Esophagus squamous epithelium (tissue), 5 donors: ENCODE measurements around the gene QPRT. TPM values are rescaled to one million over a fixed set of nuclear protein-coding genes. Genes with fewer than 3 reads are reported as not detected.

ENCODE experiments used
- DNase-seq: peaks from one replicate; lab custom pipeline; 2025; lab: John Stamatoyannopoulos, UW
- H3K27ac ChIP-seq, 4 donors: fragments of 200-600 bp; sonication (generic); one replicate each; pipeline ENCODE4 v1.5.1; 2016 to 2019; ENCODE audit warnings: mild to moderate bottlenecking in 1 of 4
- H3K27me3 ChIP-seq, 4 donors: fragments of 200-600 bp; sonication (generic); 1 replicate in 3 of 4; 2 replicates in 1 of 4; pipeline versions ENCODE4 v1.5.1 to v1.6.0; 2017 to 2021; ENCODE audit warnings: antibody characterized with exemption in 1 of 4
- H3K36me3 ChIP-seq, 3 donors: fragments of 200-600 bp; sonication (generic); one replicate each; pipeline ENCODE4 v1.5.1; 2016 to 2019
- H3K4me1 ChIP-seq, 3 donors: fragments of 200-600 bp; sonication (generic); one replicate each; pipeline ENCODE4 v1.5.1; 2017 to 2019
- H3K4me3 ChIP-seq, 4 donors: fragments of 200-600 bp; sonication (generic); 1 replicate in 3 of 4; 2 replicates in 1 of 4; pipeline ENCODE4 v1.5.1; 2016 to 2019; ENCODE audit warnings: mild to moderate bottlenecking in 2 of 4, moderate library complexity in 1 of 4
- H3K9me3 ChIP-seq, 3 donors: fragments of 200-600 bp; sonication (generic); one replicate each; pipeline ENCODE4 v1.5.1; 2016 to 2019
- CTCF ChIP-seq, 6 experiments: fragments of 450-650 bp in 4 of 6; fragments of 200-600 bp in 2 of 6; sonication (generic) in 2 of 6; IDR thresholded peaks; one replicate each; pipeline ENCODE4 v1.5.1; 2016 to 2019; ENCODE audit warnings: antibody characterized with exemption in 6 of 6, mild to moderate bottlenecking in 4 of 6, moderate library complexity in 4 of 6
- POLR2A ChIP-seq, 4 donors: fragments of 450-650 bp; IDR thresholded peaks; one replicate each; pipeline ENCODE4 v1.6.1; 2017; ENCODE audit warnings: antibody characterized with exemption in 4 of 4, mild to moderate bottlenecking in 4 of 4, moderate library complexity in 3 of 4
- WGBS, 2 donors: methylation state at CpG; one replicate each; pipeline ENCODE4 v1.1.5; 2018; 5-methylcytosine and 5-hydroxymethylcytosine counted together
- intact Hi-C: fragments of 100-400 bp; cut with DNase I; formaldehyde crosslinking; loops from one replicate; pipeline ENCODE4 v1.15.0; 2022
- total RNA-seq, 4 donors: library from RNA; depleted of rRNA; stranded (reverse); fragments of >200 nt; gene quantifications; one replicate each; pipeline ENCODE4 v1.1.0, GENCODE V29; 2016
- donor health status: DM: yes; HTN: yes; CAD: no.

QPRT gene
- total RNA-seq, 4 donors from 2014 or later = 0.40 to 3.6 (median 1.9) TPM

- H3K4me3 ChIP-seq = no peak overlapping the region
- DNase-seq = no peak
- no peak overlapping the region for H3K27ac ChIP-seq
- no peaks in the 10 kb centered on the region for H3K9me3 ChIP-seq
- intact Hi-C loops = no loop called here
- H3K4me1 ChIP-seq = no peaks in the 10 kb centered on the region
- TF ChIP-seq POLR2A (IDR thresholded peaks at IDR 0.05) (no peak), CTCF (IDR thresholded peaks at IDR 0.05) (no peak)
- 76 to 78% methylated on average over 8 to 10 of the region's 11 CpGs for WGBS, 2 donors
- H3K27me3 ChIP-seq = no peaks in the 10 kb centered on the region
- no peaks in the 10 kb centered on the region for H3K36me3 ChIP-seq
Observed at GRCh38 chr16:29656688-29657523, 22.1 kb upstream of the QPRT start.

- H3K27me3 ChIP-seq = no peaks in the 10 kb centered on the region
- no peak for TF ChIP-seq CTCF (IDR thresholded peaks at IDR 0.05)
- no peak for TF ChIP-seq POLR2A (IDR thresholded peaks at IDR 0.05)
- H3K27ac ChIP-seq = no peak overlapping the region
- no peak overlapping the region for H3K4me3 ChIP-seq
- 67 to 70% methylated on average over 6 of the region's 6 CpGs for WGBS, 2 donors
- intact Hi-C loops = no loop called here
- no peak for DNase-seq
- no peaks in the 10 kb centered on the region for H3K4me1 ChIP-seq
- H3K9me3 ChIP-seq = no peaks in the 10 kb centered on the region
- no peaks in the 10 kb centered on the region for H3K36me3 ChIP-seq
Observed at GRCh38 chr16:29658705-29659104, 20.3 kb upstream of the QPRT start.

- DNase-seq = no peak
- Histone ChIP-seq H3K9me3 (no peaks in the 10 kb centered on the region), H3K36me3 (no peaks in the 10 kb centered on the region), H3K27me3 (peaks cover 0 to 4% (median 0%) of the 10 kb centered on the region in 4 donors), H3K27ac (peak overlapping the region in 2 of 4 donors; percentile 7), H3K4me1 (peaks cover 0 to 14% (median 0%) of the 10 kb centered on the region in 3 donors), H3K4me3 (peak overlapping the region in 2 of 4 donors; percentile 38 to 53)
- TF ChIP-seq CTCF (IDR thresholded peaks at IDR 0.05) = no peak
- TF ChIP-seq POLR2A (IDR thresholded peaks at IDR 0.05) = no peak
- WGBS, 2 donors = 65 to 67% methylated on average over 17 of the region's 17 CpGs
- intact Hi-C loops = no loop called here
Observed at GRCh38 chr16:29662000-29662728, 16.8 kb upstream of the QPRT start.

- TF ChIP-seq POLR2A (IDR thresholded peaks at IDR 0.05) (no peak), CTCF (IDR thresholded peaks at IDR 0.05) (no peak)
- 24 to 68% methylated on average over 3 to 4 of the region's 4 CpGs for WGBS, 2 donors
- peak overlapping the region in 3 of 4 donors; percentile 34 to 53 (median 38) for H3K4me3 ChIP-seq
- H3K9me3 ChIP-seq = no peaks in the 10 kb centered on the region
- peak overlapping the region in 3 of 4 donors; percentile 7 to 63 (median 49) for H3K27ac ChIP-seq
- H3K36me3 ChIP-seq = no peaks in the 10 kb centered on the region
- no peak for DNase-seq
- H3K4me1 ChIP-seq = peaks cover 0 to 14% (median 0%) of the 10 kb centered on the region in 3 donors
- H3K27me3 ChIP-seq = peaks cover 0 to 4% (median 0%) of the 10 kb centered on the region in 4 donors
- intact Hi-C loops = no loop called here
Observed at GRCh38 chr16:29662729-29663015, 16.3 kb upstream of the QPRT start.
